Stomach smooth muscle (tissue), 2 donors: ENCODE data around the gene PARVB.

ENCODE experiments used
- H3K27ac ChIP-seq: one replicate; pipeline ENCODE4 v1.7.0; 2013; ENCODE audit warnings: mild to moderate bottlenecking, low read length, inconsistent platforms
- H3K27me3 ChIP-seq, 2 donors: one replicate each; pipeline ENCODE4 v1.7.0; 2013; ENCODE audit warnings: low read length in 2 of 2; ENCODE audit not compliant: insufficient read depth in 2 of 2, control insufficient read depth in 1 of 2
- H3K36me3 ChIP-seq, 2 donors: one replicate each; pipeline ENCODE4 v1.7.0; 2013; ENCODE audit warnings: low read length in 2 of 2; ENCODE audit not compliant: control insufficient read depth in 2 of 2, insufficient read depth in 2 of 2
- H3K4me1 ChIP-seq: one replicate; pipeline ENCODE4 v1.7.0; 2013; ENCODE audit warnings: low read length; ENCODE audit not compliant: control insufficient read depth, insufficient read depth
- H3K4me3 ChIP-seq, 2 donors: one replicate each; pipeline ENCODE4 v1.7.0; 2013; ENCODE audit warnings: low read length in 2 of 2
- H3K9ac ChIP-seq, 2 donors: one replicate each; pipeline ENCODE4 v1.7.0; 2013; ENCODE audit warnings: low read length in 2 of 2, mild to moderate bottlenecking in 1 of 2
- H3K9me3 ChIP-seq, 2 donors: one replicate each; pipeline ENCODE4 v1.7.0; 2013; ENCODE audit warnings: low read length in 2 of 2; ENCODE audit not compliant: control insufficient read depth in 2 of 2
- donor health status: healthy.
- donor health status: Pancreatic carcinoma.

The PARVB gene

GRCh38 chr22:43998679-43999264, 25.3 kb upstream of the PARVB start:
- no peaks in the 10 kb centered on the region for H3K27me3 ChIP-seq
- H3K9ac ChIP-seq, result no peak overlapping the region
- H3K27ac ChIP-seq, result no peak overlapping the region
- H3K9me3 ChIP-seq, result no peaks in the 10 kb centered on the region
- peaks cover 25 to 29% of the 10 kb centered on the region in 2 donors for H3K36me3 ChIP-seq
- H3K4me3 ChIP-seq, result no peak overlapping the region
- H3K4me1 ChIP-seq, result peaks cover 3% of the 10 kb centered on the region

GRCh38 chr22:43999378-43999777, 24.7 kb upstream of the PARVB start:
- H3K9ac ChIP-seq, result no peak overlapping the region
- peaks cover 3% of the 10 kb centered on the region for H3K4me1 ChIP-seq
- no peak overlapping the region for H3K4me3 ChIP-seq
- H3K27me3 ChIP-seq, result no peaks in the 10 kb centered on the region
- H3K36me3 ChIP-seq, result peaks cover 25% of the 10 kb centered on the region in 2 donors
- H3K27ac ChIP-seq, result no peak overlapping the region
- H3K9me3 ChIP-seq, result no peaks in the 10 kb centered on the region

GRCh38 chr22:44000123-44000522, 24.0 kb upstream of the PARVB start:
- Histone ChIP-seq H3K27ac (no peak overlapping the region), H3K4me3 (no peak overlapping the region), H3K9me3 (no peaks in the 10 kb centered on the region), H3K9ac (no peak overlapping the region), H3K36me3 (peaks cover 20 to 22% of the 10 kb centered on the region in 2 donors), H3K27me3 (no peaks in the 10 kb centered on the region), H3K4me1 (peaks cover 3% of the 10 kb centered on the region)

- peaks cover 3% of the 10 kb centered on the region for H3K4me1 ChIP-seq
- H3K9me3 ChIP-seq, result peaks cover 0 to 5% of the 10 kb centered on the region in 2 donors
- H3K9ac ChIP-seq, result no peak overlapping the region
- peaks cover 13 to 15% of the 10 kb centered on the region in 2 donors for H3K36me3 ChIP-seq
- no peaks in the 10 kb centered on the region for H3K27me3 ChIP-seq
- H3K4me3 ChIP-seq, result no peak overlapping the region
- H3K27ac ChIP-seq, result no peak overlapping the region
These were observed 22.6 kb upstream of the PARVB start for GRCh38 chr22:44001521-44001920.

GRCh38 chr22:44002324-44002723, 21.8 kb upstream of the PARVB start:
- H3K27ac ChIP-seq, result no peak overlapping the region
- peaks cover 5 to 8% of the 10 kb centered on the region in 2 donors for H3K36me3 ChIP-seq
- no peaks in the 10 kb centered on the region for H3K27me3 ChIP-seq
- peaks cover 3% of the 10 kb centered on the region for H3K4me1 ChIP-seq
- no peak overlapping the region for H3K4me3 ChIP-seq
- H3K9me3 ChIP-seq, result peaks cover 0 to 5% of the 10 kb centered on the region in 2 donors
- H3K9ac ChIP-seq, result no peak overlapping the region

- Histone ChIP-seq H3K4me1 (peaks cover 3% of the 10 kb centered on the region), H3K27ac (no peak overlapping the region), H3K27me3 (no peaks in the 10 kb centered on the region), H3K36me3 (peaks cover 4 to 8% of the 10 kb centered on the region in 2 donors), H3K9me3 (peaks cover 0 to 5% of the 10 kb centered on the region in 2 donors), H3K9ac (no peak overlapping the region), H3K4me3 (no peak overlapping the region)
These were observed 21.1 kb upstream of the PARVB start for GRCh38 chr22:44002997-44003396.

GRCh38 chr22:44003405-44004103, 20.5 kb upstream of the PARVB start:
- peaks cover 2 to 5% of the 10 kb centered on the region in 2 donors for H3K36me3 ChIP-seq
- H3K4me3 ChIP-seq, result no peak overlapping the region
- H3K27me3 ChIP-seq, result no peaks in the 10 kb centered on the region
- no peak overlapping the region for H3K27ac ChIP-seq
- peaks cover 0 to 5% of the 10 kb centered on the region in 2 donors for H3K9me3 ChIP-seq
- no peak overlapping the region for H3K9ac ChIP-seq
- H3K4me1 ChIP-seq, result peaks cover 3% of the 10 kb centered on the region

GRCh38 chr22:44004104-44004460, 20.0 kb upstream of the PARVB start:
- H3K4me3 ChIP-seq, result no peak overlapping the region
- no peaks in the 10 kb centered on the region for H3K27me3 ChIP-seq
- H3K9me3 ChIP-seq, result peaks cover 0 to 5% of the 10 kb centered on the region in 2 donors
- H3K36me3 ChIP-seq, result peaks cover under 1 to 1% of the 10 kb centered on the region in 2 donors
- H3K27ac ChIP-seq, result no peak overlapping the region
- peaks cover 3% of the 10 kb centered on the region for H3K4me1 ChIP-seq
- H3K9ac ChIP-seq, result no peak overlapping the region

GRCh38 chr22:44005524-44005923, 18.6 kb upstream of the PARVB start:
- Histone ChIP-seq H3K27ac (no peak overlapping the region), H3K9ac (no peak overlapping the region), H3K4me1 (no peaks in the 10 kb centered on the region), H3K9me3 (peaks cover 0 to 5% of the 10 kb centered on the region in 2 donors), H3K27me3 (no peaks in the 10 kb centered on the region), H3K4me3 (no peak overlapping the region), H3K36me3 (no peaks in the 10 kb centered on the region)

GRCh38 chr22:44012162-44012561, 11.9 kb upstream of the PARVB start:
- Histone ChIP-seq H3K9ac (no peak overlapping the region), H3K27ac (no peak overlapping the region), H3K36me3 (no peaks in the 10 kb centered on the region), H3K4me1 (no peaks in the 10 kb centered on the region), H3K27me3 (no peaks in the 10 kb centered on the region), H3K9me3 (no peaks in the 10 kb centered on the region), H3K4me3 (no peak overlapping the region)

- Histone ChIP-seq H3K9ac (no peak overlapping the region), H3K9me3 (no peaks in the 10 kb centered on the region), H3K27ac (no peak overlapping the region), H3K27me3 (no peaks in the 10 kb centered on the region), H3K36me3 (no peaks in the 10 kb centered on the region), H3K4me1 (no peaks in the 10 kb centered on the region), H3K4me3 (no peak overlapping the region)
These were observed 11.5 kb upstream of the PARVB start for GRCh38 chr22:44012591-44012990.
